Nephron progenitor cell (in vitro differentiated cells): ENCODE measurements around the gene MRO.

Source experiments
- DNase-seq: peaks from one replicate; pipeline ENCODE4 v3.0.0; 2021
- H3K27ac Mint-ChIP-seq: 2 replicates; pipeline ENCODE4 v1.8.0; 2021; ENCODE audit warnings: mild to moderate bottlenecking, moderate library complexity, mixed read lengths
- H3K27me3 Mint-ChIP-seq: 2 replicates; pipeline ENCODE4 v1.8.0; 2021; ENCODE audit warnings: mild to moderate bottlenecking, low read depth, mixed read lengths; ENCODE audit not compliant: poor library complexity
- H3K36me3 Mint-ChIP-seq: 2 replicates; pipeline ENCODE4 v1.8.0; 2021; ENCODE audit warnings: low read depth, mixed read lengths
- H3K4me1 Mint-ChIP-seq: 2 replicates; pipeline ENCODE4 v1.8.0; 2021; ENCODE audit warnings: mixed read lengths
- H3K4me3 Mint-ChIP-seq: 2 replicates; pipeline ENCODE4 v1.8.0; 2021; ENCODE audit warnings: mild to moderate bottlenecking, moderate library complexity, mixed read lengths
- H3K9me3 Mint-ChIP-seq: 2 replicates; pipeline ENCODE4 v1.8.0; 2021; ENCODE audit warnings: mild to moderate bottlenecking, moderate library complexity, mixed read lengths
- TF ChIP-seq, protein P1 (sequence below): fragments of 200-600 bp; sonication (generic); IDR thresholded peaks from 2 replicates; pipeline ENCODE4 v1.5.0; 2021; ENCODE audit warnings: antibody characterized with exemption

MRO gene

GRCh38 chr18:50757358-50757757 is 62.5 kb downstream of the MRO start:
- H3K27me3 Mint-ChIP-seq, result no peaks in the 10 kb centered on the region
- DNase-seq, result no peak
- peaks cover 13% of the 10 kb centered on the region for H3K9me3 Mint-ChIP-seq
- peaks cover 40% of the 10 kb centered on the region for H3K4me1 Mint-ChIP-seq
- H3K27ac Mint-ChIP-seq, result no peak overlapping the region
- H3K4me3 Mint-ChIP-seq, result no peak overlapping the region
- no peaks in the 10 kb centered on the region for H3K36me3 Mint-ChIP-seq
- TF ChIP-seq, protein P1, sequence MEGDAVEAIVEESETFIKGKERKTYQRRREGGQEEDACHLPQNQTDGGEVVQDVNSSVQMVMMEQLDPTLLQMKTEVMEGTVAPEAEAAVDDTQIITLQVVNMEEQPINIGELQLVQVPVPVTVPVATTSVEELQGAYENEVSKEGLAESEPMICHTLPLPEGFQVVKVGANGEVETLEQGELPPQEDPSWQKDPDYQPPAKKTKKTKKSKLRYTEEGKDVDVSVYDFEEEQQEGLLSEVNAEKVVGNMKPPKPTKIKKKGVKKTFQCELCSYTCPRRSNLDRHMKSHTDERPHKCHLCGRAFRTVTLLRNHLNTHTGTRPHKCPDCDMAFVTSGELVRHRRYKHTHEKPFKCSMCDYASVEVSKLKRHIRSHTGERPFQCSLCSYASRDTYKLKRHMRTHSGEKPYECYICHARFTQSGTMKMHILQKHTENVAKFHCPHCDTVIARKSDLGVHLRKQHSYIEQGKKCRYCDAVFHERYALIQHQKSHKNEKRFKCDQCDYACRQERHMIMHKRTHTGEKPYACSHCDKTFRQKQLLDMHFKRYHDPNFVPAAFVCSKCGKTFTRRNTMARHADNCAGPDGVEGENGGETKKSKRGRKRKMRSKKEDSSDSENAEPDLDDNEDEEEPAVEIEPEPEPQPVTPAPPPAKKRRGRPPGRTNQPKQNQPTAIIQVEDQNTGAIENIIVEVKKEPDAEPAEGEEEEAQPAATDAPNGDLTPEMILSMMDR, result no peak

DNA sequence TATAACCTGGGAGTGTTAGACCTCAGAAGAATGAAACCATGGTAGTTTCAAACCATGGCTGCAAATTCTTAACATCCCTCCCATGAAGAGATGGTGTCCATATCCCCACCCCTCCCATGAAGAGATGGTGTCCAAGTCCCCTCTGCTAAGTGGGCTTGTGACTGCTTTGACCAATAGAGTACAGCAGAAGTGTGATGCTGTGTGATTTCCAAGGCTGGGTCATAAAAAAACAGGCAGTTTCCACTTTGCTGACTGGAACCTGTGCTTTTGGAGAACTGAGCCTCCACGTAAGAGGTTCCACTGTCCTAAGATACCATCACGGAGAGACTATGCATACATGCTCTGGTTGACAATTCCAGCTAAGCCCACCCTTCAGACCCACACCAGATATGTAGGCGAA is 65.5 kb downstream of the MRO start:
- Mint-ChIP-seq H3K9me3 (peaks cover 13% of the 10 kb centered on the region), H3K36me3 (no peaks in the 10 kb centered on the region), H3K4me1 (peaks cover 58% of the 10 kb centered on the region), H3K27me3 (no peaks in the 10 kb centered on the region), H3K4me3 (no peak overlapping the region), H3K27ac (no peak overlapping the region)
- TF ChIP-seq, protein P1, result no peak
- no peak for DNase-seq

GRCh38 chr18:50753311-50753710 is 66.5 kb downstream of the MRO start:
- Mint-ChIP-seq H3K4me1 (peaks cover 59% of the 10 kb centered on the region), H3K4me3 (no peak overlapping the region), H3K27me3 (no peaks in the 10 kb centered on the region), H3K27ac (no peak overlapping the region), H3K36me3 (no peaks in the 10 kb centered on the region), H3K9me3 (peaks cover 13% of the 10 kb centered on the region)
- DNase-seq, result no peak
- TF ChIP-seq, protein P1, result no peak

GRCh38 chr18:50751947-50752346 is 67.9 kb downstream of the MRO start:
- H3K36me3 Mint-ChIP-seq, result no peaks in the 10 kb centered on the region
- peaks cover 13% of the 10 kb centered on the region for H3K9me3 Mint-ChIP-seq

GRCh38 chr18:50751490-50751889 is 68.3 kb downstream of the MRO start:
- H3K27me3 Mint-ChIP-seq, result no peaks in the 10 kb centered on the region
- TF ChIP-seq, protein P1, result no peak
- peaks cover 13% of the 10 kb centered on the region for H3K9me3 Mint-ChIP-seq
- H3K27ac Mint-ChIP-seq, result no peak overlapping the region
- DNase-seq, result no peak
- H3K4me3 Mint-ChIP-seq, result no peak overlapping the region
- H3K36me3 Mint-ChIP-seq, result no peaks in the 10 kb centered on the region
- peaks cover 58% of the 10 kb centered on the region for H3K4me1 Mint-ChIP-seq

More at GRCh38 chr18:50751947-50752346, 67.9 kb downstream of the MRO start:
- no peaks in the 10 kb centered on the region for H3K27me3 Mint-ChIP-seq
- H3K4me3 Mint-ChIP-seq, result no peak overlapping the region
- peaks cover 59% of the 10 kb centered on the region for H3K4me1 Mint-ChIP-seq
- no peak overlapping the region for H3K27ac Mint-ChIP-seq
- DNase-seq, result no peak
- TF ChIP-seq, protein P1, result no peak

- H3K27me3 Mint-ChIP-seq, result no peaks in the 10 kb centered on the region
- peaks cover 62% of the 10 kb centered on the region for H3K4me1 Mint-ChIP-seq
- DNase-seq, result no peak
- H3K27ac Mint-ChIP-seq, result no peak overlapping the region
- peaks cover 10% of the 10 kb centered on the region for H3K9me3 Mint-ChIP-seq
- H3K4me3 Mint-ChIP-seq, result no peak overlapping the region
- H3K36me3 Mint-ChIP-seq, result no peaks in the 10 kb centered on the region
- TF ChIP-seq, protein P1, result no peak
These were observed 69.3 kb downstream of the MRO start for GRCh38 chr18:50750546-50750945.
